ENCODE measurements around the gene S100A2.

DNA sequence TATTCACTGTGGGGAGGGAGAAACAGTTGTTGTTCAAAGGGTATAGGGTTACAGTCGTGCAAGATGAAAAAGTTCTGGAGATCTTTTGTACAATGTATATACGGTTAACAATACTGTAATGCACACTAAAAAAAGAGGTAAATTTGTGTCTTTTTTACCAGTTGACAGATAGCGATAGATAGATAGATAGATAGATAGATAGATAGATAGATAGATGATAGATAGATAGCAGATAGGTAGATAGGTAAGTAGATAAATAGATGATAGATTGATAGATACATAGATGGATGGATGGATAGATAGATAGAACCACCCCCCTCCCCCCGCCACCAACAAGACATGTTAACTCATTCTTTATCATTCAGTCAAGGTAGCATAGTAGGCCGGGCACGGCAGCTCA is 37.1 kb upstream of the S100A2 start:
- TF ChIP-seq, protein P1, sequence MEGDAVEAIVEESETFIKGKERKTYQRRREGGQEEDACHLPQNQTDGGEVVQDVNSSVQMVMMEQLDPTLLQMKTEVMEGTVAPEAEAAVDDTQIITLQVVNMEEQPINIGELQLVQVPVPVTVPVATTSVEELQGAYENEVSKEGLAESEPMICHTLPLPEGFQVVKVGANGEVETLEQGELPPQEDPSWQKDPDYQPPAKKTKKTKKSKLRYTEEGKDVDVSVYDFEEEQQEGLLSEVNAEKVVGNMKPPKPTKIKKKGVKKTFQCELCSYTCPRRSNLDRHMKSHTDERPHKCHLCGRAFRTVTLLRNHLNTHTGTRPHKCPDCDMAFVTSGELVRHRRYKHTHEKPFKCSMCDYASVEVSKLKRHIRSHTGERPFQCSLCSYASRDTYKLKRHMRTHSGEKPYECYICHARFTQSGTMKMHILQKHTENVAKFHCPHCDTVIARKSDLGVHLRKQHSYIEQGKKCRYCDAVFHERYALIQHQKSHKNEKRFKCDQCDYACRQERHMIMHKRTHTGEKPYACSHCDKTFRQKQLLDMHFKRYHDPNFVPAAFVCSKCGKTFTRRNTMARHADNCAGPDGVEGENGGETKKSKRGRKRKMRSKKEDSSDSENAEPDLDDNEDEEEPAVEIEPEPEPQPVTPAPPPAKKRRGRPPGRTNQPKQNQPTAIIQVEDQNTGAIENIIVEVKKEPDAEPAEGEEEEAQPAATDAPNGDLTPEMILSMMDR (IDR thresholded peaks at IDR 0.05): no peak
- no peak for TF ChIP-seq POLR2A (IDR thresholded peaks at IDR 0.05)

Data from right lobe of liver (tissue), 4 donors.